GM10847 (cell line): ENCODE measurements around the gene SPAG17.

ENCODE experiments used
- POLR2A ChIP-seq: IDR thresholded peaks from 2 replicates; pipeline ENCODE4 v1.6.1; 2011; ENCODE audit not compliant: insufficient read length; ENCODE audit errors: extremely low read depth

Gene SPAG17

DNA sequence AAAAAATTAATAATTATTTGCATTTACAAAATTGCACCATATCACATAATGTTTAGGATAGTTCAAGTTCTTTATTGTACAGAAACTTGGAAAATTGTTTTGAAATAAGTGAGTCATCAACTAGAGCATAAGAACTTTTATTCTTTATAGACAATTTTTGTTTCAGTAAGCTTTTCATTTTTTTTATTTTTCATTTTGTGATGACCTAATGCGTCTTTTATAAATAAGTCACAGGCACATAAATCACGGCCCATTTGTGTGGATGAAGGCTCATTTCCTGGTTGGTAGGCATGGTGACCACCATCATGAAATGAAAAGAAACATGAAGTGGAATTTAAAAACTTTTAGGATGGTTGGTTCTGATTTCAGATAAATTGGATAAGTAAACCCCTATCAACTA lies 39.3 kb downstream of the SPAG17 start:
- no peak for TF ChIP-seq POLR2A

DNA sequence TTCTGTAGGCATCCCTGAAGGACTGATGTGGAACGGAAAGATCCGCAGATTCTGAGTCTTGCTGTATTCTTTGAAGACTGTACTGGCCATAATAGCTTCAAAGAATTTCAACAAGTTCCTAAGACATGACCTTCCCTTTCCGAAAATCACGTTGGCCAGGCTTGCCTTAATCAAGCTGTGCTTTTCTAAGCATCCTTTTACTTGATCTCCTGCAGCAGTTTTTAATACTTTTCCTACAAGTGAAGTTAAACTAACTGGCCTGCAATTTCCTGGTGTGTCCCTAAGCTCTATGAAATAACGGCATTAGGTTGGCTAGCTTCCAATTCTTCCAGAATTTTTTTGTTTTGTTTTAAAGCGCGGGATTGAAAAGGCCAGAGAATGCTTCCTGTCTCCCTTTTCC lies 40.3 kb downstream of the SPAG17 start:
- TF ChIP-seq POLR2A, result no peak

DNA sequence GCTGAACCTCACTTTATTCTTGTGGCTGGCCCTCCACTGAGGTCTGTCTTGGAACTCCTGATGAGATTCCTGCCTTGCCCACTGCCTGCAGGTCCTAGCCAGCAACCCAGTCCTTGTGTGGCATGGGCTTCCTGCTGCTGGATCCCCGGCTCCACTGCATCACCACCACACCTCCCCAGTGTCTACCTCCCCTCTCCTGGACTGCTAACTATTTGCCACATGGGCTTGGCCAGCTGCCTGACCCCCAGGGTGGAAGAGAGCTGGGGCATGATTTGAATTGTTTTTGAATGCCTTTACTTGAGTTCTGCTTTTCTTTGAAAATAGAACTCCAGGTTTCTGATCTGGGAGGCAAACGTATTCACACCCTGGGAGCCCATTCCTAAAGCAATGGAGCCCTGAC lies 41.2 kb downstream of the SPAG17 start:
- TF ChIP-seq POLR2A, result no peak

DNA sequence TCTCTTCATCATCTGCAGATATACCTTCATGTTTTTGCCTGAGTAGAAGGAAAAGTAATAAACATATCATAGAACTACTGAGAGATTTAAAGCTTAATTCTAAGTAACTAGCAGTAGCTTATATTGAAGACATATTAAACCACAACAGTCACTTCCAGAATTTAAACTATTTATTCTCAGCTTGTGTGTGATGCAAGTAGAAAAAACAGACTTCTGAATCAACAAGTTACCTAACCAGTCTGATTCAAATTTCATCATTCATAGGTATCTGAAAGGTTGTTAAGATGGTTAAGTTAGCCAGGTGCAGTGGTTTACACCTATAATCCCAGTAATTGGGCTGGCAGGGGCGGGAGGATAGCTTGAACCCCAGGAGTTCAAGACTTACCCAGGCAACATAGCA lies 41.9 kb downstream of the SPAG17 start:
- TF ChIP-seq POLR2A, result no peak

DNA sequence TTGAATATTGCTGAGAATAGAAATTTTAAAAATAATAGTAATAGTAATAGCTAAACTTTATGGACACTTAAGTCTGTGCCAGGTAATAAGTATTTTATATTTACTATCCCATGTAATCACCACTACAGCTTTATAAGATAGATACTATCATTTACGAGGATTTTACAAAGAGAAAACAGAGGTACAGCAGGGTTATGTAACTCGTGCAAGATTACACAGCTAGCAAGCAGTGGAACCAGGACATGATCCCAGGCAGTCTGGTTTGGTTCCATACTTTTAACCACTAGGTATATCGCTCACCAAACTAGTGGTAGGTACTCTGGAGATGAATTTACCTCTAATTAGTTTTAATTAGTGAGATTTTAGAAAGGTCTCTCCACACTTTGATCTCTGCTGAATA lies 42.5 kb downstream of the SPAG17 start:
- TF ChIP-seq POLR2A, result no peak

DNA sequence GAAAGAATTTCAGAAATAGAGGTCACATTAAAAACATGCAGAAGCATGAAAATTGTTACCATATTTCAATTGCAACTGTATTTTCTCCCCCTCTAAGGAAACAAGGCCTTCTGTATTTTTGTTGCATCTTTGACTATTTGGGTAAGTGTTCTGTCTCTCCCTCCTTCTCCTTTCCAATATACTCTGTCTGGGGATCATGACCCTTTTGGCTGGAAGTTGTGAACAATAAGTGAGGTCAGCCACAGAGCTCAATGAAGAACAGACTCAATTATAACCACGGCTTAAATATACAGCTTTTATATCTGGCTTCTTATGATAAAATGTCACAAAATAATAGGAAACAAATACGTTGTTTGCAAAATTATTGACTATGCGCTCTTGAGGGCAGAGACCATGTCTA lies 47.1 kb downstream of the SPAG17 start:
- no peak for TF ChIP-seq POLR2A

DNA sequence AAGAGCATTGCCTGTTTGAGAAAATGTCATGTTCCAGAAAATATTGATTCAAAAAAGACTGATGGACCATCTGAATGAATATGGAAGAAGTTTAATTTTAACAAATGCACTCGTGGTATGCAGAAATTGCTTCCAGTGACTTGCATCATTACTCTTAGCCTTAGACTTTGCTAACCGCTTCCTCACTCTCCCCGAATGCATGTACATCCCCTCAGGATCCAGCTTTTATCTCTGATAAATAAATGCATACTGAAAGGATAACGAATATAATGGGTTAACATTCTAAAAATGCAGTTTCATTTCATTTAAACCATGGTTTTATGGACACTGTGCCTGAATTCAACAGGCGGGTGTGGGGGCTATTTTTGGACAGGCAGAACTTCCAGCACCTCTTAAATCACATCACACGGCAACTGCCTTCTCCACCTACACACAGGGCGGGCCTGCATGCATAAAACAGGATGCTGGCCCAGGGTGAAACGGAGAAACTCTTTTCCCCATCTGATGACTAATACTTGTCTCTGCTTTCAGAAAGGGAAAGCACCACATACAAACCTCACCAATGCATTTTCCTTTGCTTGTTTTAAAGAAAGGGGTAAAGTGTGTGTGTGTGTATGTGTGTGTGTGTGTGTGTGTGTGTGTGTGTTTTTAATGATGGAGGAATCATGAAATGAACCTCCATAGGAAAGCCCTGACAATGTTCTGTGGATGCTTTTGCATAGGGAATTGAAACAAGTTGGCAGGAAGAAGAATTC lies 48.7 kb downstream of the SPAG17 start:
- TF ChIP-seq POLR2A, result no peak

DNA sequence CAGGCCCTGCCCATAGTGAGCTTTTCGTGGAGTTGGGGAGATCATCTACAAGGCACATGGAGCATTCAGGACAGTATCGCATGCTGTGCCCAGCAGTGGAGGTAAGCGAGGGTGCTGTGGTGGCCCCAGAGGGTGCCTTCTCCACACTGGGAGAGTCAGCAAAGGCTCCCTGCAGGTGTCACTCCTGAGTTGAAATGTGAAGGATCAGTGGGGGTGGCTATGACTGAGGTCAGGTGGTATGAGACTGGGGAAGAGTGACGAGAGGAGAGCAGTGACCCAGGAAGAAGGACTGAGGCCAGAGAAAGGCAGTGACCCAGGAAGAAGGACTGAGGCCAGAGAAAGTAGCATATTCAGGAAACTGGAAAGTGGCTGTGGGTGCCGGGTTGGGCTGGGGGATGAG lies 53.0 kb downstream of the SPAG17 start:
- TF ChIP-seq POLR2A, result no peak

DNA sequence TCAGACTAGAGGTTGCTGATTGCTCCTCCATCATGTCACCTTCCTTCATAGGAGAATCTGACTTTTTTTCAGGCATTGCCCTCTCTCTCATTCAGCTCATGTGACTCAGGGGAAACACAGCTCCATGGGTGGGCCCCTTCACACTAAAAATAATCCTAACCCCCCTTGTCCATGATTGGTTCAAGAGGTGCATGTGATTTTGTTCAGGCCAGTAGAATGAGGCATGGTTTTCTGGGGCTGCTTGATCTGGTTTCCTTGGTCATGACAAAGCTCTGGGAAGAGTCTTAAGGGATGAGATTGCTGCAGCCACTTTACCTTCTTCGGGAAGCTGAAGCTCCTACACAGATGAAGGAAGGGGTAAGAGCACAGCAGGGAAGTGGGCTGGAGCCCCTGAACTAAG lies 56.3 kb downstream of the SPAG17 start:
- TF ChIP-seq POLR2A, result no peak

DNA sequence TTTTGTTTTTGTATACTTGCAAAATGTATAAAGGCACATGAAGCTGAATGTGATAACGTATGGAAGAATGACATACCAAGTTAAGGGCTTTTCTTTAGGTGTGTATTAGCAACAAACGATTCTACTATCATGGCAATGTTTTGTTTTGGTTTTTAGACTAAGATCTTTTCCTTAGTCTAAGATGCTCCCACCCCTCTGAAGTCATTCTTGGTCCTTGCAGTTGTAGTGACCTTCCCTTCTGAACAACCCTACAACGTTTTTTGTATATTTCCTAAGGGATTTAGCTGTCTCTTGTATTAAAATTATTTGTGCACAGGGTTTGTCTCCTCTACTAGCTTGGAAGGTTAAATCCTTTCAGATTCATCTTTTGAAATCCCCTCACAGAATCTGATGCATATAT lies 61.0 kb downstream of the SPAG17 start:
- TF ChIP-seq POLR2A, result no peak

DNA sequence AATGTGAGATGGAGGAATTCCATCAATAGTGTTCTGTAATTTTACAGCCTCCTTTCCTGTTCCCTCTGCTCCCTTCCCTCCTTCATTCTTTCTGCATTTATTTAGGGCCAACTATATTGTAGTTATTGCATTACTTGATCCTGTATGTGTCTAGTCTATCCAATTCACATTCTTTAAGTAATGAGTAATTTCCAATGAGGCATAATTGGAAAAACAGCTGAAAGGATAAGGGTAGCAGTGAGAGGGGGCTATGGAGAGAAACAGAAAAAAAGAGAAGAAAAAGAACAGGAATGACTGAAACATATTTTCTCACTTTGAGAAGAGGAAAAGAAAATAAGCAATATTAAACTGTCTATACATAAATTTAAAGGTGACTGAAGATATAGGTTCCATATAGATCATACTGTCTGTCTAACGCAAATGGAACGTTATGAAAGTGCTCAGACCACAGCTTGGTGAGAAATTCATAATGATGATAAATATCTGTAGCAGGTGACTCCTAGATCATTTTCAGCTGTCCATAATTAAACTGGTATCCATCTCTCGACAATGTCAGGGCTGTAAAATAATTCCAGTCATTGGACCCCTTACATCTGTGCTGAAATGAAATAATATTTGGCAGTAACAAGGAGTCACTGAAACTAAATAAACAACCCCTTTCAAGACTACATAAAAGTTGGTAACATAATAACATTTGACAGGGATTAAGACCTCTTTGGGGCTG lies 61.8 kb downstream of the SPAG17 start:
- no peak for TF ChIP-seq POLR2A

DNA sequence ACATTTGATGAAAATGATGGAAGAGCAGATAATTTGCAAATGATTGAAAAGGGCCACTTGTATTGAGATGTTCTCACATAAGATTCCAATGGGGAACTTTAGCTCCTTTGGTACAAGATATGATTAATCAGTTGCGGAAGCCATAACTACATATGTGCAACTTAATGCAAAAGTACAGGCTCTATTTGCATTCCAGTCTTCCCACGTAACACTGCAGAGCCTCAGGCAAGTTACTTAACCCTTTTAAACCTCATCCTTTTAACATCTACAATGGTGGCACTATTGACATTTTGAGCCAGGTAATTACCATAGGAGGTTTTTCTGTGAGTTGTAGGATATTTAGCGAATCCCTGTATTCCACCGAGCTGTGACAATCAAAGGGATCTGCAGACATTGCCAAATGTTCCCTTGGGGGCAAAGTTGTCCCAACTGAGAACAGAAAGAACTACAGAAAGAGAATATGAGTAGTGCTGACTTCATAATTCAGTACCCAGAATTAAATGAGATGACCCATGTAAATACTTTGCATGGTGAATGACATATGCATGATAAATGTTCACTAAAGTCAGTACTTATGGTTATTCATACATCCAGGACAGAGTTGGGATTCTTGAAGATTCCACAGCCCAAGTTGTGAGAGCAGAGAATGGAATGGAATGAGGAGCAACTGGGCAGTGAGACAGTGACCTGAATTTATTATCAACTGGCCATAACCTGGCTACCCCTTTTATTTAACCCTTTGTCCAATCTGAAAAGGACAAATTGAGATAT lies 62.6 kb downstream of the SPAG17 start:
- no peak for TF ChIP-seq POLR2A

DNA sequence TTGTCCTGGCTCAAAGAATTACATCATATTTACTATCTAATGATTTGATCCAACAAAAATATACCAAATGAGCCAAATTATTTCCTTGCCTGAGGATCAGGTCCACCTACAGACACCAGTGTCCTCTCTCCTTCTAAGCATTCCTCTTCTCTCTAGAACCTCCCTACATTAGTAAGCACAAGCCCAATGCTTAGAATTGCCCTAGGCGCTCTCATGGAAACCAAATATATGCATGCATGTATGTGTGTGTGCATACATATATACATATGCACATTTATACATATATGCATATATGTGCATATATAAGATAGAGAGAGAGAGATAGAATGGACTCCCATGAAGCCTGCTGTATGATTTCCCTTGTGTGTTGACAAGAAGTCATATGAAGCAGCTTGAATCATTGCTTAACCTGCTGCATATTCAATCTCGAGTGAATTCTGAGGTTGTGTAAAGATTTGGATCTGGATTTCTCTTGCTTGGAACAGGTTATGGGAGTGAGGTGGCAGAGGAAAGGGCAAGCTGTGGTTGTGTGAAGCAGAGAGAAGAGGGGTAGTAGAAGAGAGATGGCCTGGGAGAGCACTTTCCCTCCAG lies 66.1 kb downstream of the SPAG17 start:
- TF ChIP-seq POLR2A, result no peak

DNA sequence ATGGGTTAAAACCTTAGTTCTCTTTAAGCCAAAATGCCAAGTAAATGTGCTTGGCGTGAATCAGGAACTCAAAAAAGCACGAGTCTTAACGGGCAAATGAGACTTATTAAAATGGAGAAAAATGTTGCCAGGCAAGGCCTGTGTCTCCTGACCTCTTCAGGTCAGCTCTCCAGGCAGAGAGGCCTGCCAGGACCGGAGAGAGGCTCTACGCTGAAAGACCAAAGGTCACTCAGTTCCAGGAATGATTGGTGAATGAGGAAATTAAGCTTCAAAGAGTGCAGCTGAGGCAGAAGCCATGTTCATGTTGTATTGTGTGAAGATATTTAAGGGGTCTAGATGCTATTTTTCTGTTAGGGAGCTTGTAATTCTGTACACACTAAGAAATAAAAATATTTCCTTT lies 66.6 kb downstream of the SPAG17 start:
- no peak for TF ChIP-seq POLR2A

DNA sequence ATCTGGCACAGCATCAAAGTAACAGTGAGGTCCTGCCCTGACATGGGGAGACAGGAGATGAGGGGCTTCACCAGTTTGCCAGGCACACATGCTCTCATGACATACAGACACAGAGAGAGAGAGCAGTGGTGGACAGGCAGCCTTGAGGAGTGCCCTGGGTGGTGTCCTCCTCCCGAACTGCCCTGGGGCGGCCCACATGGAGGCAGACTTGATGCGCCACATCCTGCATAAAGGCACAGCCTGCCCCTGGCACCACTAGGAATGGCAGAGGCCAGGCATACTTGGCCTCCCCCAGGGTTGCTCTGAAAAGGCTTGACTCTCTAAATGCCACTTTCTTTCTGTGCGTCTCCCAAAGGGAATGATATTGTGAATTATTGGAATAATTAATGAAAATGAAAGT lies 67.5 kb downstream of the SPAG17 start:
- TF ChIP-seq POLR2A, result no peak

DNA sequence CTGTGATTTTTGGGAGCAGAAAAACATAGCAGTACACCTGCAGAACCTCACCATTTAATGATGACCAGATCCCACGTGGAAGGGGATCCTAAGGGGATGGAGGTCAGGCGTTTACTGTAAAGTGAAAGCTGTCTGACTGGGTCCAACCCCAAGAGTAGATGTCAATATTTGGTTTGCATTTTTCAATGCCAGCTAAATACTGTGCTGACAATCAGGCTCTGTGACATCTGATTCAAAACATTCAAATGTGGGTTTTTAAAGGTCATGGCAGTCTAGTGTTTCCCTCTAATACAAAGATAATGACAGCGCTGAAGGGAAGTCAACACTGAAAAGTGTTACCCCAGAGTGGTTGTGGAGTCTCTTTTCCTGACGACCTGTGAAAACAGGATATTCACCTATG lies 68.1 kb downstream of the SPAG17 start:
- no peak for TF ChIP-seq POLR2A
